Fibroblast of skin of right quadriceps (primary cell): Measurements from ENCODE around the gene GJA5.

Experiments used
- DNase-seq: peaks from one replicate; pipeline ENCODE4 v3.0.0-alpha.2; 2013

Gene GJA5

DNA sequence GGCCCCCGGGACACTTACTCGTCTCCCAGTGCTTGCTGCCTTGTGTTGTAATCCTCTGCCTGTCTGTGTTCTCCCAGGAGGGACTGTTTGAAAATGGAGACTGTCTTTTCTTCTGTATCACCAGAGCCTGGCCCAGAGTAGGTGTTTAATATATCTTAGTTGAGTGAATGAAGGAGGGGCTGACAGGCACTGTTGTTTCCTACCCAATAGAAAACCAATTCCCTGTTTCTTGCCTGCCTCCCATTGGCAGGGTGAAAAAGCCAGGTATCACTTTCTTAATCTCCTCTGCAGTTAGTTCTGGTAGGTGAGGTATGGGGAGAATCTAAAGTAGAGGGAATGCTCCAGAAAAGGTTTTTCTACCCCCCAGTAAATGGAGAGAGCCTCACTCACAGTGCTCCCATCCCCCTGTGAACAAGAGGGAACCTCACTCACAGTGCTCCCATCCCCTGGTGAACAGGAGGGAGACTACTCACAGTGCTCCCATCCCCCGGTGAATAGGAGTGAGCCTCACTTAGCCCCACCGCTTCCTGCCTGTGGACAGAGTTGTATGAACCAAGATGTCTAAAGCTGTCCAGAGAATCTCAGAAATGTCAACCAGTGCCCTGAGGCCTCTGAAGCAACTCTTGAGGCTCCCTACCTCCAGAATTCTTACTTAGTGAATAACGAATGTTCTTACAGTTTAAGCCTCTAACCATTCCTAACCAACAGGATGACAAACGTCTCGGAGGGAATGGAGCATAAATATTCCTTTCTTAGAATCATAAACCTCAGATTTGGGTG, at the start of gene GJA5:
GJA5 (minus strand) TSS at position 122 of the 780 bp plus-strand sequence. CDS start 1,364 bp downstream, outside the sequence.
- DNase-seq: no peak

DNA sequence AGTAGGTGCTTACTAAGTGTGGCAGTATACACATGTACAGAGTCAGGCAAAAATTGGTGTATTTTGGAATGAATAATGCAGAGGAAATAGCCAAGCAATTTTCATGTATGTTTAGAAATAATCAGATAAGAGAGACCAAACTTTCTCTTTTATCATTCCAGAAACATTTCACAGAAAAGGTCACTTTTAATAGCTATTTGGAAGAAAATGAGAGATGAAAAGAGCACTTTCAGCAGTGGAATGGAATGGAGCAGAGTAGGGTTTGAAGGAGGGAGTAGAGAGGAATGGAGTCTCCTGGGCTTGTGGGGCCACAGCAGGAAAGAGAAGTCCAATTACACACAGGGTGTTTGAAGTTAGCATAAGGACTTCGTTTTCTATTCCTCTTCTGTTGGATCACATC, 48.8 kb upstream of the GJA5 start:
- no peak for DNase-seq

DNA sequence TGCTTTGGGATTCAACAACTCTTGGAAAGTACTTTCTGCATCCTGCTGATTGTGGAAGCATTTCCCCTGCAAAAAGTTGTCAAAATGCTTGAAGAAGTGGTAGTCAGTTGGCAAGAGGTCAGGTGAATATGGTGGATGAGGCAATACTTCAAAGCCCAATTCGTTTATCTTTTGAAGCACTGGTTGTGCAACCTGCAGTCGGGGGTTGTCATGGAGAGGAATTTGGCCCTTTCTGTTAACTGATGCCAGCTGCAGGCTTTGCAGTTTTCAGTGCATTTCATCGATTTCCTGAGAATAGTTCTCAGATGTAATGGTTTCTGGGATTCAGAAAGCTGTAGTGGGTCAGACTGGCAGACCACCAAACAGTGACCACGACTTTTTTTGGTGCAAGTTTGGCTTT, 47.6 kb upstream of the GJA5 start:
- DNase-seq: no peak

- DNase-seq: no peak
Measured at GRCh38 chr1:147807405-147807804, 47.0 kb upstream of the GJA5 start.

GRCh38 chr1:147804942-147805723, 44.7 kb upstream of the GJA5 start:
- no peak for DNase-seq

- DNase-seq: no peak
Measured at GRCh38 chr1:147800804-147801203, 40.4 kb upstream of the GJA5 start.

DNA sequence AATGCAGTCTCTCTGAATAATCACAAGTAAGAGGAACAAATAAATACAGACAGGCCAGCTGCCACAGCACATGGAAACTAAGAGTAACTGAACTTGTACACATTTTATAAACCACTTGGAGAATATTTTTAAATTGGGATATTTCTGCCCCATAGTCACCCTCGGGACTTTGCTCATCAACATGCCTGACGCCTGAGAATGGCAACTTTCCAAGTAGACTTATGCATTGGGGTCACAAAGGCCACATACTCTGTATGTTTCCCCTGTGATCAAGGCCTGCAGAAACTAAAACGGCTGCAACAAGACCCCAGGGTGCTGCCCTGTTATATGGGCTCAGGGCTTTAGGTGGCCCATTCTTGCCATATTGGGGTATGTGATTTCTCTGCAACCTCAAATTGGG, 38.3 kb upstream of the GJA5 start:
- peak; percentile 2 for DNase-seq

DNA sequence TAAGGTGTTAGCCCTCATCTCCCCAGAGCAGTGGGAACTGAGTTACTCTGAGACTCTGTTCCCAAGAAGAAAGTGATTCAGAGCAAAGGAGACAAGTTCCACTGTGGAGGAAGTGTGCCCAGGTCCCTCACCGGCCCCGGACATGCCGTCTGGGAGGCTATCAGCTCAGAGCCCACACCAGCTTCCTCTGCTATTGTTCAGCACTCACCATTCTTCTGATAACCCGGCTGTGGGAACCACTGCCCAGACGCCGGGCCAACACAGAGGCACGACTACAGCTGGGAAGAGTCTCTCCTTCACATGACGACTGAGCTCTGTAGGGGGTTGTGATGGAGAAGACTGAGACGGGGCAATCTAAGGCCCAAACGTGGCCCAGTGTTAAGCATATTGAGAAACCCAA, 34.2 kb upstream of the GJA5 start:
- no peak for DNase-seq

DNA sequence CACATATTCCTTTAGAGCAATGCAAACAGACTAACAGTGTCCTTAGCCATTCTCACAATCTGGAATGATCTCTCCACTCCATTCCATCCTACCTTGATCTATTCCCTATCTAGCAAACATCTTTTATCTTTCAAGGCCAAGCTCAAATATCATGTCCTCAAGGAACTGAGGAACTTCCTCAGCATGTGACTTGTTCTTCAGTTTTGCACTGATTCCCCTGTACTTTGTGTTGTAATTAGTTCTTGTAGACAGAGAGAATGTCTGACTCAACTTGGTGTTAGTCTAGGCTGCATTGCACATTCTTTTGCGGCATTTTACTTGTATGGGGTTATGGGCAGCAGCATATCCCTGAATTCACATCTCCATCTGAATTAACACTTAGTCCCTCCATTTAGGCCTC, 31.5 kb upstream of the GJA5 start:
- DNase-seq: no peak

DNA sequence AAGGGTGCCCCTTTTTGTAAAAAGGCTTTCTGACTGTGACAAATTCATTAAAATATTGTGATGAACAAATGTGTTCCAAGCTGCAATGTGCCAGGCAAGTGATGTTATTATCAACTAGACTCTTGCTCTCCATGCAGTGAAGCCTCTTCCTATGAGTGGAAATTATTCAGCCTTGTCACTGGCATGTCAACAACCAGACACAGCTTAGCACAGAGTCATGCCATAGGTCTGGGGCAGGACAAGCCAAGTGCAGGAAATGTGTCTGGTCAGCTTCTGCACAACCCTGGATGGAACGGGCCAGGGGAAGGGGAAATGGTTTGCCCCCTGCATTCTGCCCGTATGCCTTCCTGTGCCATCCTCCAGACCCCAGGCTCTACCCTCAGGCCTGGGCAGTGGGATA, 27.4 kb upstream of the GJA5 start:
- DNase-seq: no peak

DNA sequence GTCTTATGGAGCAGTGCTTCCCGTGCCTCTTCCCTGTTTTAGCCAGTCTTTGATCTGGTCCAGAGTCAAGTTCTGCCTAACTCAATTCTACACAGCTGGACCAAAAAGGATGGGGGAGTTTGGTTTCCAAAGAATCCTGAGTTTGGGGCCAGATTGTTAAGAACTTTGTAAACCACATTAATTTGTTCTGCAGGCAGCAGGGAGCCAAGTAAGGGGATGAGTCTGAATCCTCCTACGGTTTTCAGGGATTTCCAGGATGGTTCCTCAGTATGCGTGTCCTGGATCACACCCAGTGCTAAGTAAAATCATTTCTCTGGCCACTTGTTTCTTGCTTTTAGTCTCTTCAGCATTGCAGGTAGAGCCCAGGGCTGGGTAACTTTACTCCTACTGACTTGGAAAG, 26.1 kb upstream of the GJA5 start:
- no peak for DNase-seq

DNA sequence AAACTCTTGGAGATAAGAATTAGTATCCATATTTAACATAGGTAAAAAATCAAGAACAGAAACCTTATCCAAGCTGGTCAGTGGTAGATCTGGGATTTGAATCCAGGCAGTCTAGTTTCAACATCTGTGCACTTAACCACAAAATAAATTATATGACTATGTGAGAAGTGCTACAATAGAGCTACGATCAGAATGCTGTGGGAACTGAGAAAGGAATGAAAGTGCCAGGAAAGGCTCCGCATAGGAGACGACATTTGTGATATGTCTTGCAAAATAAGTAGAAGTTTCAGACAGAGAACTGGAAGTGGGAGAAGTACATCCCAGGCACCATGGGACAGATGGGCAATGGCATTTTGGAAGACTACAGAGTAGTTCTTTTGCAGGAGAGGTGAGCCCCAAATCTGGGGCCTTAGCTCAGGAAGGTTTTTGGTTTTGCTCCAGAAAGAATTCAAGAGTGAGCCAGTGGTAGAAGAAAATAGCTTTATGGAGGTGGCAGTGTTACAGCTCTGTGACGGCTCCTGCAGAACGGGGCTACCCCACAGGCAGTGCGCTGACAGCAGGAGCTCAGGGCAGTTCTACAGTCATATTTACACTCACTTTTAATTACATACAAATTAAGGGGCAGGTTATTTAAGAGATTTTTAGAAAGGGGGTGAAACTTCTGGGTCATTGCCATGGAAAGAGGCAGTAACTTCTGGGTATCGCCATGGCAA, 25.5 kb upstream of the GJA5 start:
- DNase-seq: no peak

GRCh38 chr1:147784941-147785340, 24.5 kb upstream of the GJA5 start:
- no peak for DNase-seq

GRCh38 chr1:147781056-147781471, 20.7 kb upstream of the GJA5 start:
- DNase-seq: no peak

GRCh38 chr1:147777694-147778093, 17.3 kb upstream of the GJA5 start:
- DNase-seq: no peak

DNA sequence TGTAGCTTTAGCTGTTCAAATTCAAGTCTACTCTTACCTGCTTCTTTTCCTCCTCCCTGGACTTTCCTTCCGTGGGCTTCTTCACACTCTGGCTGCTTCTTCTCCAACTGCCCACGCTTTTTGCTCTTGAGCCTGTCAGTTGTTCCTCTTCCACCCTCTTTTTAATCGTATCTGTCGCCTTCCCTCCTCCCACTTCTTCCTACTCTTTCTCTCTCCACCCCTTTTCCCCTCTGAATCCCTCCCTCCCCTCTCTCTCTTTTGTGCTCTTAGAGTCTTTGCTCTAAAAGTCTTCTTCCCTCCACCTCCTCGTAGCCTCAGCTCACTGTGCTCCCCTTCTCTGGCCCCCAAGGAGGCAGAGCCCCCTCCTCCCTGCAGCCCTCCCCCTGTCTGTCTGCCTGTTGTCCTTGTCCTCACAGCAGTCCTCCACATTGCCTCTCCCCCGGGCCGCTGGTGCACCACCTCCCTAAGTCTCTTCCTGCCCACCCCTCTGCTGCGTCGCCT, 12.9 kb upstream of the GJA5 start:
- DNase-seq: no peak

DNA sequence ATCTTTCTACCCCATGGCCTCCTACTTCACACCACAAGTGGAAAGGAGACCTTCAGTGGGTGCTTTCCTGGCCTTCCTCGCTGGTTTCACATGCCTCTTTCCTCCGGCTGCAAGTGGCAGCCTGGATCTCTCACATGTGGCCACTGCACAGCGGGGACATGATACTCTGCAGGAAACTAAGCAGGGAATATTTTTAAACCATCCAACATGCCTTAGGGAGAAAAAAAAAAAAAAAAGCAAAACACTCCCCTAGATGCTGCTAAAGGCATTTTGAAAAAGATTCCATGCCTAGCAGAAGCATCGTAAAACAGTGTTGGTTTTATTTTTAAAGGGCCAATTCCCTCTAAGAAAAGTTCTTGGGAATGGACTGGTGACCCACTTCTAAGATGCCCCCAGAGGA, 12.2 kb upstream of the GJA5 start:
- DNase-seq: no peak

DNA sequence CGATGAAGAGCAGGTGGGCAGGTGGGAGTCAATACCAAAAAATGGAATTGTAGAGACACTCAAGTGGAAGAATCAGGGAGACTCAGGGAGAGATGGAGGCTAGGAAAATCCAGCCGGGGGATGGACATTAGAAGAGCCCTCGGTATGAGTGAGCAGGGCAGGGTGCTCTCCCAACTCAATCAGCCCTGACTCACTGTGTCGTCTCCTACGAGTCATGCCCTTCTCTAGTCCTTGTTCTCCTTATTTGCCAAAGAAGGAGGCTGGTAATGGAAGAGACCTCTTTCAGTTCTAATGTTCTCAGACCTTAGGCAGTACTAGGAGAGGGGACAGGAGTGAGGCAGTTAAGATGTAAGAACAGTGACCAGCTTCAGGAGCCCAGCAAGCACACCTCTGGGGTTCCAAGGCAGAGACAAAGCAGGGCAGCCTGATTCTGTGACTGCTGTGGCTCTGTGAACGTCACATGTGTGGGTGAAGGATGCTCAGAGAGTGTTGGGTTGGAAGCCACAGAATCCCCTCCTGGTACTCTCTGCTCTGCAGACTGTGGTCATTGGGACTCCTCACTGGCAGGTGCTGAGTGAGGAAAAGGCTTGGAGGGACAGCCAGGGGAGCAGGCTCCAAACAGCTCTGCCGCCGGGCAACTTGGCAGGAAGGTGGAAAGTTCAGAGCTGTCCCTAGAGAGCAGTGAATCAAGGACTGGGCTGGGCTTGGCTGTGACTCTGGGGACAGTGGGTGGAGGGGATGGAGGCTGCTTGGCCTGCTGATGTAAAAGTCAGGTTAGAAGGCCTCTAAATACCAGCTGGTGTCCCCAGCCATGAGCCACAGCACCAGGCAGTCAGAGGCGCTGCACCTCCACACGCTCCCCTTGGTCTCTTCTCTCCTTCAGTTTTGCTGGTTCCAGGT, 11.1 kb upstream of the GJA5 start:
- peak; percentile 67 for DNase-seq

DNA sequence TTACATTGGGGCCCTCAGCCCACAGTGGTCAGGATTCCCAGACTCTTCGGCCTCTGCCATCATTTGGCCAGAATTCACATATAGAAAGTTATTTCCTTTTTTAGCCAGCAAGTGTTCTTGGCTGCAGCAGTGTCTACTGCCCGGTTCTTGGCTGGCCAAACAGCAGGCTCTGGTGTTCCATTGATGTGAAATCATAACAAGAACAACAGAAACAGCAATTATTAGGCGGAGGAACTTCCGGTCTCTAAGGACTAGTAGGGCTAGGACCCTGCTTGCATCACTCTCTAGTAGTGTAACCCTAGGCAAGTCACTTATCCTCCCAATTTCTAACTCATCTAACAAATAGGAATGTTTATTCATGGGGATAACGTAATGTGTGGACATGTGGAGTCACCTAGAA, 8.7 kb upstream of the GJA5 start:
- no peak for DNase-seq

GRCh38 chr1:147768582-147768981, 8.2 kb upstream of the GJA5 start:
- DNase-seq: no peak

GRCh38 chr1:147768101-147768500, 7.7 kb upstream of the GJA5 start:
- no peak for DNase-seq

GRCh38 chr1:147762233-147763024, 2.0 kb upstream of the GJA5 start:
- DNase-seq: no peak
